Retinal pigment epithelial cell (primary cell): ENCODE data around the gene HGF.
A peak's percentile ranks its signal among the peaks of the same experiment; 100 is the strongest.

Experiments used
- DNase-seq: peaks from one replicate; pipeline ENCODE4 v3.0.0-alpha.2; 2010; ENCODE audit warnings: low read depth
- H3K4me3 ChIP-seq: 2 replicates; pipeline ENCODE4 v1.5.1; 2011; ENCODE audit warnings: mild to moderate bottlenecking, low read length, control low read depth, moderate library complexity
- CTCF ChIP-seq: conservative IDR thresholded peaks from 2 replicates; pipeline ENCODE4 v1.5.1; 2011; ENCODE audit warnings: low read depth, low read length, control low read depth, inconsistent platforms

Gene HGF

GRCh38 chr7:81672872-81673271, 97.0 kb downstream of the HGF start:
- TF ChIP-seq CTCF, result no peak
- H3K4me3 ChIP-seq, result no peak overlapping the region
- DNase-seq, result no peak

- no peak for DNase-seq
- H3K4me3 ChIP-seq, result no peak overlapping the region
- TF ChIP-seq CTCF, result no peak
These were observed 100.3 kb downstream of the HGF start for GRCh38 chr7:81669476-81670105.

- no peak for TF ChIP-seq CTCF
- no peak for DNase-seq
- no peak overlapping the region for H3K4me3 ChIP-seq
These were observed 103.6 kb downstream of the HGF start for GRCh38 chr7:81666209-81666608.

DNA sequence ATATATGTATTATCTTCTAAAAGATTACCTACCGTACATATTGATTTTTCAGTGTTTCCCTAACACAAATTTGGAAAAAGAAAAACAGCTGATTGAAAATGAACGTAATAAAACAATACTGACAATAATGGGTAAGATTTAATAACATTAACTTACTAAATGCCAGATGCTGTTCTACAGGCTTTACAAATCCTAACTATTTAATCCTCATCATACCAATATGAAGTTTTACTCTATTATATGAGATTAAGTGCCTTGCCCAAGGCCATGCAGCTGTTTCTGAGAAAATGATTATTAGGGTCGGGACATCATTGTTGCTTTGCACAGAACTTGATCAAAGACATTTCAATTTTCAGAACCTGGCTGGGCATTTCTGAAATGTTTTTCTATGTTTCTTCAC, 104.6 kb downstream of the HGF start:
- no peak for DNase-seq

GRCh38 chr7:81664304-81664703, 105.5 kb downstream of the HGF start:
- no peak for TF ChIP-seq CTCF
- H3K4me3 ChIP-seq, result no peak overlapping the region

More for the DNA sequence above, 104.6 kb downstream of the HGF start:
- H3K4me3 ChIP-seq, result no peak overlapping the region
- TF ChIP-seq CTCF, result no peak

DNA sequence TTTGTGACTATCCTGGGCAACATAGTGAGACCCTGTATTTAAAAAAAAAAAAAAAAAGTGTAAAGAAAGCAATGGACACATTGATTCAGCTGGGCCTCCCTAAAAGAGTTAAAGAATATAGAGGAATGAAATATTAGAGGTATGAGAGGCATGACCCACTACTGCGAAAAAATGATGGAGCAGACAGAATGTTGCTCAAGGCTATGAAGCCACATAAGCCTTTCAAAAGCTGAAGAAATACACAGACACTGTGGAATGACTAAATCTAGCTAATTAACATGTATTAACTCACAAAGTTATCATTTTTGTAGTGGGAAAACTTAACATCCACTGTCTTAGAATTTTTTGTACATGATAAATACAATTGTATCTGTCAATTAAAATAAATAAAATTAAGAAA, 107.3 kb downstream of the HGF start:
- H3K4me3 ChIP-seq, result no peak overlapping the region
- TF ChIP-seq CTCF, result no peak
- no peak for DNase-seq

More at GRCh38 chr7:81664304-81664703, 105.5 kb downstream of the HGF start:
- DNase-seq, result no peak

GRCh38 chr7:81659697-81660395, 110.0 kb downstream of the HGF start:
- DNase-seq, result peak; percentile 29
- no peak overlapping the region for H3K4me3 ChIP-seq
- no peak for TF ChIP-seq CTCF
